SK-N-DZ (cell line): ENCODE data around the gene UPP2. TPM values are rescaled to one million over a fixed set of nuclear protein-coding genes. Genes with fewer than 3 reads are reported as not detected.

Experiments used
- DNase-seq: peaks from one replicate; pipeline ENCODE4 v3.0.0-alpha.2; 2015; ENCODE audit warnings: low spot score
- polyA plus RNA-seq, 2 experiments: library from polyadenylated mRNA; depleted of rRNA; stranded (reverse); fragments of >200 nt; gene quantifications; 2 replicates each; pipeline ENCODE4 v1.2.3, GENCODE V29; 2014

UPP2 gene
- 0.07 and 0.20 TPM in 2 replicates for polyA plus RNA-seq (2014; cell fraction: cytosol; rRNA removed)
- 0.80 and 1.9 TPM in 2 replicates for polyA plus RNA-seq (2014; cell fraction: nucleus; rRNA removed)

DNA sequence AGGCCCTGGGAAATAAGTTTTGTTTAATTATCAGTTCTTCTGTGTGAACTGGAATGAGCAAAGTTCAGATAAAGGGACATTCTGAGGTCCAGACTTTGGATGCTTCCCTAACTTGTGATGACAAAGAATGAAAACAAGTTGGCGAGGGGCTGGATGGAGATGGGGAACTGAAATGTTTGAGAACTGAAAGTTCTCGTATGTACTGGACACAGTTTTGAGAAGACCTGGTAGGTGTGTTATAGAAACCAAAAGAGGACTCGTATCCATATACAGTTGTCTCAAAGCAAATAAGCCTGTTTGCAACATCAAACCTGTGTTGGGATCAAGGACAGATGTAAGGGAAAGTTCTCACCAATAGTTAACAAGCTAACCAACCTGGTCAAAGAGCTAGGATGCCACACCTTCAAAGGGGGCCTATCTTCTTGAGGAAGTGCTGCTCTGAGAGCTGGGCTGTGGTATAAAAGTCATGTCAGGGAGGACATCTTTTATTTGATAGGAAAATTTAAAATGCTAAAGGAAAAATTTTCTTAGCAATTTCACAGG lies at the start of gene UPP2:
Gene UPP2 (plus strand): TSS at position 493 of the 543 bp plus-strand sequence. CDS start 188 bp downstream, outside the sequence.
- no peak for DNase-seq

DNA sequence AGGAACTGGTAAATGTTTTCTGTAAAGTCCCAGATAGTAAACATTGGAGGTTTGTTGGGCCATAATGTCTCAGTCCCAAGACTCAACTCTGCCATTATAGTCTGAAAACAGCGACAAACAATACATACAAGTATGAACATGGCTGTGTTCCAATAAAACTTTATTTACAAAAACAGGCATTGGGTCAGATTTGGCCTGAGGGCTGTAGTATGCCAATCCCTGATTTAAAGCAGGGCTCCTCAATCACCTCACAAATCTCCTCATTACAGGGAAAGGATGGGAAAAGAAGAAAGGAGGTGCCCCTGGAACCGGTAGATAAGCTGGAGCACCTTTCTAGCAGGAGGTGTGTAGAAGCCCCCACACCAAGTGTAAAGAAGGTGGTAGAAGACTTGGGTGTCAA lies 48.9 kb upstream of the UPP2 start:
- no peak for DNase-seq

DNA sequence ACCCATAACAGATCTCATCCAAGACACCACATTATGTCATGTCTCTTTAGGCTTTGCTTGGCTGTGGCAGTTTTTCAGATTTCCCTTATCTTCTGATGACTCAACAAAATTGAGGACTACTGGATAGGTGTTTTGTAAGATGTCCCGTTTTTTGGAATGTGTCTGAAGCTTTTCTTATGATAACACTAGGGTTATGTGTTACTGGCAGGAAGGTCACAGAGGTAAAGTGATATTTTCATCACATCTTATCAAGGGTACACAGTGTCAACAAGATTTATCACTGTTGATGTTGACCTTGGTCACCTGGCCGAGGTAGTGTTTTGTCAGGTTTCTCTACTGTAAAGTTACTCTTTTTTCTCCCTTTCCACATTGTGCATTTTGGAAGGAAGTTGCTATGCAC lies 44.8 kb upstream of the UPP2 start:
- DNase-seq, result no peak

DNA sequence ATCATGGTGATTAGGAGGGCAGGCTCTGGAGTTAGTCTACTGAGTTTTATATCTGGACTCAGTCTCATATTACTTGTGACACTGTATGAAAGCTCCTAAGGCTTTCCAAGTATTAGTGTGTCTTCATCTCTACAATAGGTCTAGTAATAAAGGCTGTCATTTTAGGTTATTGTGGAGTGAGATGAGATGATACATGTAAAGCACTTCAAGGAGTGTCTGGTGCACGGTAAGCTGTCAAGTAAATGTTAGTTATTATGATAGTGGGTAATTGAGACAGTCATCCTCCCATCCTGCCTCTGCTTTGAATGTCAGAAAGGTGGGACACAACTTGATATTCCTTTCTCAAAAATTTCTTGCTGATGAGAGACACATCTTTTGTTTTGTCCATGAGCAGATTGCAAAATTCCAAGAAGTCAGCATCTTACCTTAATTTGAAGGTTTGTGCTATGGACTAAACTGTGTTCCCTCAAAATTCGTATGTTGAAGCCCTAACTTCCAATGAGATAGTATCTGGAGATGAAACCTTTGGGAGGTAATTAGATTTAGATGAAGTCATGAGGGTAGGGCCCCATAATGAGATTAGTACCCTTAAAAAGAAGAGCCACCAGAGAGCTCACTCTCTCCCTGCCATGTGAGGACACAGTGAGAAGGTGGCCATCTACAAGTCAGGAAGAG lies 41.4 kb upstream of the UPP2 start:
- DNase-seq, result peak; percentile 99

DNA sequence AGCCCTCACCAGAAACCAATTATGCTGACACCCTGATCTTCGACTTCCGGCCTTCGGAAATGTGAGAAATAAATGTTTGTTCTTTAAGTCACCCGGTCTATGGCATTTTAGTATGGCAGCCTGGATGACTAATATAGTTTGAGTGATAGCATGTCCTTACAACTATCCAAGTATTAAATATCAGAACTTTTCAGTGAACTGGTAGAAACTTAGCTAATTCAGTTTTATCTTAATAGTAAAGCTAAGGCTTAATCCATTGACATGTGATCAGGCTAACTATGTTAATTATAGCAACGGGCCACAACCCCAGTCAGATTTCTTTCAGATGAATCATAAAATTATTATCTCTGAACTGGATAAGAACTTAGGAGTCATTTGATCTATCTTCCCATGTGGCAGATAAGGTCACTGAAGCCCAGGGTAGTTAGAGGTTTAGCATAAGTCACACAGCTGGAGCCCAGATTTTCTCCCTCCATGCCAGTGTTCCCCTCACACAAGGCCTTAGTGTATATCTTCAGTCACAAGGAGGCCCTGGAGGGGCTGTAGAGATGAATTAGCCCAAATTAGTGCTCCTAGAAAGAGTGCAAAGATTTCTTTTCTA lies 40.7 kb upstream of the UPP2 start:
- DNase-seq, result no peak

DNA sequence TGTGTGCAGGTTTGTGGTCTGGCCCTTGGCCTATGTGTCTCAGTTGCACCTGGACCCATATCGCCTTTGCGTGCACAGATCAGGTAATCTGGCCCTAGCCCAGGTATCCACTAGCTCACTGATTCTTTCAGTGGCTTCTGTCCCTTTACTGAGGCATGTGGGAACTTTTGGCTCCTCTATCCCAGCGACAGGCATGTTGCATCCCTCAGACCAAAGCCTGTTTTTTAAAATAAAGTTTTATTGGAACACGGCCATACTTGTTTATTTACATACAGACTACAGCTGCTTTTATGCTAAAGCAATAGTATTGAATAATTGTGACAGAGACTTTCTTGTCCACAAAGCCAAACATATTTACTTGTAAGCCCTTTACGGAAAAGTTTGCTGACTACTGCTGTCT lies 39.9 kb upstream of the UPP2 start:
- no peak for DNase-seq

DNA sequence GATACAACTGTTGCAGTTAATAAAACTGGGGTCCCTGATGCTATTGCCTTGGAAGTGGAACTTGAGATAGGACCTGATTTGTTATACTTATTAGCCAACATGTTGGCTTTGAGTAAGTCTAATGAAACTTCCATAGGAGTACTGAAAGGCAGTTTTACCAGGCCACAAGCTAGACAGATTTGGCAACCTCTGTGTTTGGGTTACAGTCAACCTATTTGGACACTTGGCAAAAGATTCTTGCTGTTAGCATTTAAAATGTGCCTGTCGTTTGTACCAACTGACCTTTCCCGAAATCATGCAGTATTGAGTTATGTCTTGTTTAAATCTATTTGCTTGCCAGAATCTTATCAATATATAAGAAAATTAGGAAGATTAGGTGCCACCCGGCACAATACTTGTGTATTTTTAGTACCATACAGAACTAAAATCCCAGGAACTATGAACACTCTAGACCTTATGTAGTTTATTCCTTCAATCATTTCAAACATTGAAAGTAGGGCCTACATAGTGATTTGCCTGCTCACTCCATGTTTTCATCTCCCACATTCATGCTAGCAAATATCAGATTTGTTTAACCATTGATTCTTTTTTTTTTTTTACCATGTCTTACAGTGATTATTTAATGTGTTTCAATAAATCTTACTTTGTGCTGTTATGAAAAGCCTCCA lies 35.5 kb upstream of the UPP2 start:
- DNase-seq, result no peak

DNA sequence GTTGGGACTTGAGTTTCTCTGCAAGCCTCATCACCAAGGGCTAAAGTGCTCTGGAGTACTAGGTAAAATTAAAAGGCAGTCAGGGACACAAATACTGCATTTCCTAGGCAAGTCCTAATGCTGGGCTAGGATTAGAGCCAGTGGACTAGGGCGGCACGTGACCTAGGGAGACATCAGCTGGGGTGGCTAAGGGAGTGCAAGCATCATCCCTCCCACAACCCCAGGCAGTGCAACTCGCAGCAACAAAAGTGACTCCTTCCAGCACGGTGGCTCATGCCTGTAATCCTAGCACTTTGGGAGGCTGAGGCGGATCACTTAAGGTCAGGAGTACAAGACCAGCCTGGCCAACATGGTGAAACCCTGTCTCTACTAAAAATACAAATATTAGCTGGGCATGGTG lies 30.7 kb upstream of the UPP2 start:
- no peak for DNase-seq

DNA sequence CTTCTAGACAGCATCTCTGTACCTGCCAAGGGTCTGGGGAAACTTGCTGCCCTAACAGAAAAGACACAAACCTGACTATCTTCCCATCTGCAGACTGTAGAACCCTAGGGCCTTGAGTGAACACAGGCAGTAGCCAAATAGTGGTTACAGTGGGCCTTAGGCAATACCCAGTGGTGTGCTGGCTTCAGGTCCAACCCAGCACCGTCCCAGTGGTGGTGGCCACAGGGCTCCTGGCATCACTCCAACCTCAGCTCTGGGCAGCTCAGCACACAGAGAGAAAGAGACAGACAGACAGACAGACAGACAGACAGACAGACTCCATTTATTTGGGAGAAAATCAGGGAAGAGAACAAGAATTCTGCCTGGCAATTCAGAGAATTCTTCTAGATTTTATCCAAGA lies 29.3 kb upstream of the UPP2 start:
- no peak for DNase-seq

DNA sequence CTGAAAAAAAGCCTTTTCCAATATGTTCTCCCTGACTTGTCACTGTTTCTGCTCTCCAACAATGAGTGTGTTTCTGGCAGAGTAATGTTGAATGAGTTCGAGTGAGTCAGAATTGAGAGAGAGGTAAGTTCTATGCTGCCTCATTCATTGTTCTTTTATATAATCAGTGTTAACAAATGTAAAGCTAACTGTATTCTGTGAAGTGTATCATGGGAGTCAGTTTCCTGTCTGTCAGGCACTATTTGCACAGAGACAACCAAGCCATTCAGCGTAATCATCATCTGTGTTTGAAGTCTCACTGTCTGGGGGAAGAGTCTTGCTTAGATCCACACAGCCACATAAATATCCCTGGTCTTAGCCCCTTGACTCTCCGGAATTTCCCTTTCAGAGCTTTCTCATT lies 22.0 kb upstream of the UPP2 start:
- no peak for DNase-seq

DNA sequence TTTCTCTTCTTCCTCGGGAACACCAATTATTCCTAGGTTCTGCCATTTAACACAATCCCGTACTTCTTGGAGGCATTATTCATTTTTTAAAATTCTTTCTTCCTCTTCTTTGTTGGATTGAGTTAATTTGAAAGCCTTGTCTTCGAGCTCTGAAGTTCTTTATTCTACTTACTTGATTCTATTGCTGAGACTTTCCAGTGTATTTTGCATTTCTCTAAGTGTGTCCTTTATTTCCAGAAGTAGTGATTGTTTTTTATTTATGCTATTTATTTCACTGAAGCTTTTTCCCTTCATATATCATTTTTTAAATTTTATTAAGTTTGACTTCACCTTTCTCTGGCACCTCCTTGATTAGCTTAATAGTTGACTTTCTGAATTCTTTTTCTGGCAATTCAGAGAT lies 13.6 kb upstream of the UPP2 start:
- no peak for DNase-seq

DNA sequence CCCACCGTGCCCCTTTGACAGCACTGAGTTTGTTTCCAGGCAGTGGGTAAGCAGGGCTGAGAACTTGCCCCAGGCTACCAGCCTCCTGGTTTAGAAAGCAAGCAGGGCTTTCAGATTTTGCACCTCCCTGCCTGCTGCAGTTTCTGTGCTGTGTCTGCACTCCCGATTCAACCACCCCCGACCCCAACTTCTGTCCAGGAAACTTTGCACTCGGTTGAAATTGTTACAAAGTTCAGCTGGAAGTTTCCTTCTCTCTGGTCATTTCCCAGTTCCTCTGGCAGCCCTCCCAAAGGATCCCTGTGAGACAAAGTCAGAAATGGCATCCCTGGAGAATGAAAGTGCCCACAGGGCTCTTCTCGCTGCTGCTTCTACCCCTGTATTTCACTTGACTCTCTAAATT lies 12.4 kb upstream of the UPP2 start:
- DNase-seq, result no peak

DNA sequence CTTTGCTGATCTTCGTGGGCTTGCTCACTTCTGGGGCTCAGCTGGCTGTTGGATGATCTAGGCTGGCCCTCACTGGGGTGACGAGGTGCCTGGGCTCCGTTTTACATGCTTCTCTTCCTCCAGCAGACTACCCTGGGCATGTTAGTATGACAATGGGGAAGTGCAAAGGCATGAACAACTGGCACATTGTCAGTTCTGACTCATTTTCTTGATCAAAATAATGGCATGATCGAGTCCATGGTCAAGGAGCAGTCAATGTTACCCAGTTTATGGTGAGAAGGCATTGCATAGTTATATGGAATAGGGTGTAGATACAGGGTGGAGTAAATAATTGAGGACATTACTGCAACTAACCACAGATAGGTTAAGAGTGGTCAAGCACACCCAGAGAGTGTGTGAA lies 10.0 kb upstream of the UPP2 start:
- DNase-seq, result no peak

DNA sequence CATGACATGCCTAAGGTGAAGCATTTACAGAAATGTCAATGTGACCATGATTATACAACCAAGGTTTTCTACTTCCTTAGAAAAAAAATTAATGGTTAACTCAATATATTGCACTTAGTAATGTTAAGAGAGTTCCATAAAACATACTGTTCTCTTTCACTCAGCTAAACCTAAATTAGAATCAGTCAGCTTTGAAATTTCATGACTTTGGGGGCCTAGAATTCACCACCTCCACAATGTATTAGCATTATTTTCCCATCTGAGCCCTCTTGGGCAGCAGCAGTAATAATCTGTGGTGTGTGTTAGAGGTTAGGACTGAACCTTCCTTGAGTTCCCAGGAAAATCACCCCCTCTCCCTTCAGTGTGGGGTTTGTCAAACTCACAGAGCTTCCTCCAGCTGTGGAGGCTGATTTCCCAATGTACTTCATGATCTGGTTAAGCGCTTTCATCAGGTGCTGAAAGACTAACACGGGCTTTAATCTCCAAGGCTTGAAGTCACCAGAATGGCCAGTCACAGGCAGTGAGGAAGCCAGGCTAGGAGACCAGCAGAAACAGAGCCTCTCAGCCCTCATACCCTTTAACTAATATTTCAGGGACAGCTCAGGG lies 7.1 kb upstream of the UPP2 start:
- DNase-seq, result no peak

DNA sequence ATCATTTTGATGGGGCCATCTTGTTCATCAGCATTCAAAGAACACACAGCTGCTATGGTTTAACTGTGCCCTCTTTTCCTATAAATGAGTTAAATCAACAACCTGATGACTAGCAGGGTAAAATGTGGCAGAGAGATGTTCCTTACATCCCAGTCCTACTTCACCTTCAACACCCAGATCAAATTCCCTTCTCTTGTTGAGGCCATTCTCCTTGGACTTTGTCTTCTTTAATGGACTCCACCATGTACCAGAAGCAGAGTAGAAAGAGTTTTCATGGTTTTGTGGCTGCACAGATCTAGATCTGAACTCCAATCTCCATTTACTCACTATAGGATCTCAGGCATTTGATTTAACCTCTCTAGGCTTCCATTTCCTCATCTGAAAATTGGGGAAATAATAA lies 6.4 kb upstream of the UPP2 start:
- no peak for DNase-seq

DNA sequence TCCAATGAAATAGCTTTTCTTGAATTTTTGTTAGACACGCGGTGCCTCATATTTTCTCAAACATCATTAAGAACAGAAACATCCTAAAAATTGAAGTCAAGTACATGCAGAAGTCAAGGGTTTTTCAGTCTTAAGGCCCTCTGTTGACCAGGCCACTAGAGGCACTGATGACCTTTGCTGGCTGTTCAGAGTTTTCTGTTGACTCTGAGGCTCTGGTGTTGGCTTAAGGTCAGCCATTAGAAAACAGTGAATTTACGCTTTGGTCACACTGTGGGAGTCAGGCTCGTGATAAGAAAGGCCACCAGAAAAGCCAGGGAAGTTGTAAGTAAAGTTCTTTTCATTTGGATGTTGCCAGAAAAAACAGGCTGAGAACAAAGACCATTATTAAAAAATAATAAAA lies 5.8 kb upstream of the UPP2 start:
- no peak for DNase-seq

DNA sequence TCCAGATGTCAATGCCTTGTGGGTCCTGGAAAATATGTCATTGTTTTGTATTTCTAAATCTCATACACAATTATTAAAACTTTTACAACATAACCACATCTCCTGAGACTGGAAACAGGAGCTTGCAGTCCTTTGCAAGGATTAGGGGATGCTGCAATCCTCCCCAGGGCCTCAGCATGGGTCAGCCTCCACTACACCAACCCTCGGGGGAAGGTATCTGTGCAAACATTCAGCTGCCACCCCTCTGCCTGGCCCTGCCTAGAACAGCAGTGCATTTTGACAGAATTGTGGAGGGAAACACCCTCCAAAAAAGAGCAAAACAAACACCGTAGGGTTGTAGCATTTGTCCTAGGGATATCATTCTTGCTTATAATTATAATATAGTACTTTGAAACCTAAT lies 4.2 kb upstream of the UPP2 start:
- no peak for DNase-seq

DNA sequence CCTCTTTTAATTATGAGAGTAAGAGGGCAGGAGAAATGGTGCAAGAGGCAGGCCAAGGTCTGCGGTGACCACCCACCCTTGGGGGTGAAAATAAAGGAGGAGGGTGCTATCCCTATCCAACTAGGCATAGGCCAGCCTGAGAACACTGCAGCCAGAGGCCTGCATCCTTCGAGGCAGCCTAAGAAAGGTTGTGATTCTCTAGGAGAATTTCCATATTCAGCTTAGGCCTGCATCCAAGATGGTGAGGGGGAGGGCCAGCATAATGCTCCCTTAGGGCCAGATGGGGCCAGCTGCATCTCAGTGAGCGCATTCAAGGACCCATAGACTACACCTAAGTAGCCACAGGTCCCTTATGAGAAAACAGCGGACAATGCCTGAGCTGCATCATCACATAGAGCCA lies 3.5 kb upstream of the UPP2 start:
- no peak for DNase-seq

DNA sequence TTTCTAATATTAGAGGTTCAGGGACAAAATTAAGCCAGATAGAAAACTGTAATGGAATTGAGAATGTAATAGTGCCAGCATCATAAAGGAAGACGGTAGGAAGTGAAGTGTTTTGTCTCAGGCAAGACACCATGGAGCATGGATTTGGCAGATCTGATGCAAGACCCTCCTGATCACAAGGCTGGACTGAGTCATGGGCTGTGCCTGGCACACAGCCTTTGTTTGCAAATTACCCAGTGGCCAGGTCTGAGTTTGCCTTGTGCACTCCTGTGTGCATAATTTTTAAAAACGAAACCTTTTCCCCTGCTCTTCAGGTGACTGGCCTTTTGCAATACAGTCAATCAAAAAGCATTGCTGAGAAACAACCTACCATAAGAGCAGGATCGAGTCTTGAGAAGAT lies 2.0 kb upstream of the UPP2 start:
- DNase-seq, result no peak

DNA sequence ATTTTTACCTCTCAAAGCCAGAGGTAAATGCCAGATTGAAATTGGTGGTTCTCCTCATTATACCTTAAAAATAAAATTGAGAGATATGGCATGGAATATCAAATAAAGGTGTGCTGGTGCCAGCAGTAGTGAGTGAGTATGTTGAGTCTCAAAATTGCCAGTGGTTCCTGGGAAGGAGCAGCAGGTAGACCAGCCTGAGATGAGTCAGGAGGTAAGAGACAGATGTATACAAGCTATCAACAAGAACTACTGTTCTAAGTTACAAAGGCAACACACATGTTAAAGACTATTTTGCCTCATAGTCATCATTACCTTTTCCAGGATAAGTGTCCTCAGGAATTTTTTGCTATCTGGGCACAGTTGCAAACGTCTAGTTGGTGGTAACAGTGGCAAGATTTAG lies 1.3 kb upstream of the UPP2 start:
- DNase-seq, result no peak

DNA sequence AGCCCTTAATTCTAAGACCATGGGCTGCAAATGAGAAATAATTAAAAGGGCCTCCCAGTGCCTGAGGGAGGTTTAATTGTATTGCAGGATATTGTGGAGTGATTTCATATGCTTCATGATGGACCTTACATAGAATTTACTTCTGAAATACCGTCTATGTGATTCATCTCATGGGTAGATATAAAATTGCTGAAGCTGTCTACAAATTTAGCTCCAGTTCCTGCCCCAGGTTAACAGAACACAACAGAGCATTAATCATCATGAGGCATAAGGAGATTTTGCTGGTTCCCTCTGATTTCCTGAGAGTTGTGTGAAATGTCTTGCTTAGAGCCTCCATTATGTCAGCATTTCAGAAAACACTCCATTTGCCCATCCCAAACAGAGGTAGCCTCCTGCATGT lies 770 bp downstream of the UPP2 start:
- DNase-seq, result no peak

DNA sequence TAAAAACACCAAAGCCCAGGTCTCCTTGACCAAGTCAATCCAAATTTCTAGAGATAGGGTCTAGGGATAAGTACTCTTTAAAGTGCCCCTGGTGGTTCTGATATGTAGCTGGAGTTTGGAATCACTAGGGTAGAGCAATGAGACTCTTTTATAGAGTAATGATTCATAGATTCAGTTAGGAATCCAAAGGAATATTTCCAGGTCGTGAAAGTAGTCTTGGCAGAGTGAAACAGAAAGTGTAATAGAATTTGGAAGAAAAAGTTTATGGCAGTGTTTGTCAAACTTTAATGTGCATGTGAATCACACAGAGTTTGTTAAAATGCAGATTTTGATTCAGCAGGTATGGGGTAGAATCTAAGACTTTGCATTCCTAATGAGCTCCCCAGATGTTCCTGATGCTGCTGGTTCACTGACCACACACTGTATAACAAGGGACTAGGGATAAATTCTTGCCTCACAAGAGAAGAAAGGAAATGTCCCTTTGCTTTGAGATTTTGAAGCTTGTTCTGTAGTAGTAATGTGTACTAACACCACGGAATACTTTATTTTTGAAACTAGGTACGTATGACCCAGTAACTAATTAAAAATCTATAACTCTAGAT lies 1.8 kb downstream of the UPP2 start:
- no peak for DNase-seq
